Mammary epithelial cell (primary cell): ENCODE data around the gene PPTC7.
"Not testable (repeated sequence)": the region's sequence is repeated elsewhere in the genome, so short reads cannot be mapped to it uniquely, and the experiment has no call there.

ENCODE experiments used
- EZH2 ChIP-seq: IDR thresholded peaks from 2 replicates; pipeline ENCODE4 v1.6.1; 2012; ENCODE audit warnings: low read length, inconsistent platforms, borderline replicate concordance
- TF ChIP-seq, protein P1 (sequence below), 2 donors: IDR thresholded peaks in 1 of 2; conservative IDR thresholded peaks in 1 of 2; 2 replicates each; pipeline ENCODE4 v1.5.1; 2011 to 2012; ENCODE audit warnings: inconsistent platforms in 2 of 2, low read length in 2 of 2, mild to moderate bottlenecking in 2 of 2, control low read depth in 1 of 2, low read depth in 1 of 2; ENCODE audit not compliant: insufficient read depth in 1 of 2; ENCODE audit errors: extremely low read depth in 1 of 2

DNA sequence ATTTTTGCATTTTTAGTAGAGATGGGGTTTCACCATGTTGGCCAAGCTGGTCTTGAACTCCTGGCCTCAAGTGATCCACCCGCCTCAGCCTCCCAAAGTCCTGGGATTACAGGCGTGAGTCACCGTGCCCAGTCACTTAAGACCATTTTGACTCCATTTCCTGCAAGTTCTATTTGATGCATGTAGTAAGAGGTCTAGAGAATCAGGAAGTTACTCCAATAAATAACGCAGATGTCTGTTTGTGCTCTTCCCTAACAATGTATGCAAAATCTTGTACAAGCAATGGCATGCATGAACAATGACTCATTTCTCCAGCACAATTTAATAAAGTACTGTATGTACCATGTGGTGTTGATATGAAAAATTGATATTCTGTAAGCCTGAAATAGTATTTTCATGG is 37.9 kb downstream of the PPTC7 start:
- TF ChIP-seq, protein P1, sequence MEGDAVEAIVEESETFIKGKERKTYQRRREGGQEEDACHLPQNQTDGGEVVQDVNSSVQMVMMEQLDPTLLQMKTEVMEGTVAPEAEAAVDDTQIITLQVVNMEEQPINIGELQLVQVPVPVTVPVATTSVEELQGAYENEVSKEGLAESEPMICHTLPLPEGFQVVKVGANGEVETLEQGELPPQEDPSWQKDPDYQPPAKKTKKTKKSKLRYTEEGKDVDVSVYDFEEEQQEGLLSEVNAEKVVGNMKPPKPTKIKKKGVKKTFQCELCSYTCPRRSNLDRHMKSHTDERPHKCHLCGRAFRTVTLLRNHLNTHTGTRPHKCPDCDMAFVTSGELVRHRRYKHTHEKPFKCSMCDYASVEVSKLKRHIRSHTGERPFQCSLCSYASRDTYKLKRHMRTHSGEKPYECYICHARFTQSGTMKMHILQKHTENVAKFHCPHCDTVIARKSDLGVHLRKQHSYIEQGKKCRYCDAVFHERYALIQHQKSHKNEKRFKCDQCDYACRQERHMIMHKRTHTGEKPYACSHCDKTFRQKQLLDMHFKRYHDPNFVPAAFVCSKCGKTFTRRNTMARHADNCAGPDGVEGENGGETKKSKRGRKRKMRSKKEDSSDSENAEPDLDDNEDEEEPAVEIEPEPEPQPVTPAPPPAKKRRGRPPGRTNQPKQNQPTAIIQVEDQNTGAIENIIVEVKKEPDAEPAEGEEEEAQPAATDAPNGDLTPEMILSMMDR (conservative IDR thresholded peaks at IDR 0.05 in 1 of 2, IDR thresholded peaks at IDR 0.05 in 1 of 2; ENCODE audit: extremely low read depth in 1 of 2, insufficient read depth in 1 of 2, low read depth in 1 of 2, low read length in 2 of 2): not testable (repeated sequence)
- TF ChIP-seq EZH2: not testable (repeated sequence)
